GM23338 (cell line): ENCODE data around the gene GART.
A peak's percentile ranks its signal among the peaks of the same experiment; 100 is the strongest.

Experiments
- CREB1 ChIP-seq: fragments of 250-450 bp; sonication (Bioruptor Pico); IDR thresholded peaks from 2 replicates; pipeline ENCODE4 v1.5.0; 2020; ENCODE audit warnings: low read depth, mild to moderate bottlenecking, moderate library complexity
- ETS1 ChIP-seq: IDR thresholded peaks from 2 replicates; pipeline ENCODE4 v1.6.1; 2016; ENCODE audit warnings: antibody characterized with exemption
- EZH2 ChIP-seq: fragments of 200-600 bp; sonication (generic); IDR thresholded peaks from one replicate; pipeline ENCODE4 v1.8.0; 2017; ENCODE audit warnings: antibody characterized with exemption, mild to moderate bottlenecking, low read depth; ENCODE audit not compliant: unreplicated experiment
- EZH2phosphoT487 ChIP-seq: fragments of 200-600 bp; sonication (generic); IDR thresholded peaks from one replicate; pipeline ENCODE4 v1.8.1; 2018; ENCODE audit warnings: antibody characterized with exemption; ENCODE audit not compliant: unreplicated experiment
- JUNB ChIP-seq: IDR thresholded peaks from one replicate; pipeline ENCODE4 v1.6.1; 2016; ENCODE audit warnings: antibody characterized with exemption; ENCODE audit not compliant: unreplicated experiment
- NANOG ChIP-seq: IDR thresholded peaks from 2 replicates; pipeline ENCODE4 v1.6.1; 2016; ENCODE audit warnings: antibody characterized with exemption, borderline replicate concordance
- POLR2AphosphoS5 ChIP-seq: IDR thresholded peaks from 2 replicates; pipeline ENCODE4 v1.6.1; 2016; ENCODE audit warnings: antibody characterized with exemption, low read depth
- STAT1 ChIP-seq: IDR thresholded peaks from one replicate; pipeline ENCODE4 v1.6.1; 2016; ENCODE audit warnings: antibody characterized with exemption; ENCODE audit not compliant: unreplicated experiment
- ZNF114 ChIP-seq: fragments of 250-450 bp; sonication (Bioruptor Pico); IDR thresholded peaks from 2 replicates; pipeline ENCODE4 v1.5.0; 2020; ENCODE audit warnings: mild to moderate bottlenecking, moderate library complexity
- ZNF331 ChIP-seq: fragments of 250-450 bp; sonication (Bioruptor Pico); IDR thresholded peaks from 2 replicates; pipeline ENCODE4 v1.5.0; 2020; ENCODE audit warnings: low read depth, mild to moderate bottlenecking, moderate library complexity
- TF ChIP-seq, protein P1 (sequence below), 2 experiments: fragments of 200-600 bp in 1 of 2; sonication (generic) in 1 of 2; conservative IDR thresholded peaks; 2 replicates each; pipeline versions ENCODE4 v1.5.1 to v1.6.1; 2016 to 2017; ENCODE audit warnings: antibody characterized with exemption in 2 of 2, low read depth in 2 of 2, mild to moderate bottlenecking in 2 of 2, moderate library complexity in 1 of 2
- TF ChIP-seq, protein P2 (sequence below): IDR thresholded peaks from one replicate; pipeline ENCODE4 v1.6.1; 2018; ENCODE audit warnings: antibody characterized with exemption; ENCODE audit not compliant: unreplicated experiment
- TF ChIP-seq, protein P3 (sequence below): fragments of 250-450 bp; sonication (Bioruptor Pico); IDR thresholded peaks from 2 replicates; pipeline ENCODE4 v1.5.0; 2020; ENCODE audit warnings: mild to moderate bottlenecking, moderate library complexity

DNA sequence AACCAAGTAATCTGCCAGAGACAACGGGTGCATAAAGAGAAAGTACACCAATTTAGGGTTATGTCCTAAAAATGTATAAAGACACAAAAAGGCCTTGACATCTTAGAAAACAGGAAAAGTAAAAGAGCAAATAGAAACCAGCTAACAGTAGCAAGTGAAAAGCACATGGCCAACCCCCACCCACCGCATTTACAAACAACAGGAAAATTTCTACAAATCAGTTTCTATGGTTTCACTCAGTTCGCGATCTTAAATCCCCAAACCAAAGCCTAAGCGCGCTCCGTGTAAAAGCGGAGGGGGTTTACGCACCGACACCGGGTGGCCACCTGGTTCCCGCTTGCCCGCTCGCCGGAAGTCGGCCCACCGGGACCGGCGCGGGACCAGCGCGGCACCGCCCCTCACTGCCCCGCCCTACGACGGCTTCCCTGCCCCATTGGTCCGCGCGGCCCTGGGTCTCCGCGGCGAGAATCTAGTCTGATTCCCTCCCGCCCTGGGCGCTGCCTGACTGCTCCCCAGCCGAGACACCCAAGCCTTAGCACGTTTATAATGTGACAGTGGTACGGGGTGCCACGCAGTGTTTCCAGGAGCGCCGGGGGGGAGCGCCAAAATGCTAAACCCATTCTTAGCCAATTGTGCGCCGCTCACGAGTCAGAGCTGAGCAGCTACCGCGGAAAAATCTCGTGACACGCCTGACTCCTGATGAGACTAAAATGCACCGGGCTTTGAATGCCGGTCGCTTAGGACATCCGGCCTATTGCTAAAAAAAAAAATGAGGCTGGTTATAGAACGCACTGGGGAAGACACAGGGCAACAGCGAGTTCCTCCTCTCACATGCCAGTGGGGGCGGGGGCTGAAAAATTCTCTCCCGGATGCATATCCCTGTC, at the start of gene GART:
- TF ChIP-seq, protein P1, sequence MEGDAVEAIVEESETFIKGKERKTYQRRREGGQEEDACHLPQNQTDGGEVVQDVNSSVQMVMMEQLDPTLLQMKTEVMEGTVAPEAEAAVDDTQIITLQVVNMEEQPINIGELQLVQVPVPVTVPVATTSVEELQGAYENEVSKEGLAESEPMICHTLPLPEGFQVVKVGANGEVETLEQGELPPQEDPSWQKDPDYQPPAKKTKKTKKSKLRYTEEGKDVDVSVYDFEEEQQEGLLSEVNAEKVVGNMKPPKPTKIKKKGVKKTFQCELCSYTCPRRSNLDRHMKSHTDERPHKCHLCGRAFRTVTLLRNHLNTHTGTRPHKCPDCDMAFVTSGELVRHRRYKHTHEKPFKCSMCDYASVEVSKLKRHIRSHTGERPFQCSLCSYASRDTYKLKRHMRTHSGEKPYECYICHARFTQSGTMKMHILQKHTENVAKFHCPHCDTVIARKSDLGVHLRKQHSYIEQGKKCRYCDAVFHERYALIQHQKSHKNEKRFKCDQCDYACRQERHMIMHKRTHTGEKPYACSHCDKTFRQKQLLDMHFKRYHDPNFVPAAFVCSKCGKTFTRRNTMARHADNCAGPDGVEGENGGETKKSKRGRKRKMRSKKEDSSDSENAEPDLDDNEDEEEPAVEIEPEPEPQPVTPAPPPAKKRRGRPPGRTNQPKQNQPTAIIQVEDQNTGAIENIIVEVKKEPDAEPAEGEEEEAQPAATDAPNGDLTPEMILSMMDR (conservative IDR thresholded peaks at IDR 0.05; ENCODE audit: low read depth in 2 of 2): no peak
- TF ChIP-seq, protein P2, sequence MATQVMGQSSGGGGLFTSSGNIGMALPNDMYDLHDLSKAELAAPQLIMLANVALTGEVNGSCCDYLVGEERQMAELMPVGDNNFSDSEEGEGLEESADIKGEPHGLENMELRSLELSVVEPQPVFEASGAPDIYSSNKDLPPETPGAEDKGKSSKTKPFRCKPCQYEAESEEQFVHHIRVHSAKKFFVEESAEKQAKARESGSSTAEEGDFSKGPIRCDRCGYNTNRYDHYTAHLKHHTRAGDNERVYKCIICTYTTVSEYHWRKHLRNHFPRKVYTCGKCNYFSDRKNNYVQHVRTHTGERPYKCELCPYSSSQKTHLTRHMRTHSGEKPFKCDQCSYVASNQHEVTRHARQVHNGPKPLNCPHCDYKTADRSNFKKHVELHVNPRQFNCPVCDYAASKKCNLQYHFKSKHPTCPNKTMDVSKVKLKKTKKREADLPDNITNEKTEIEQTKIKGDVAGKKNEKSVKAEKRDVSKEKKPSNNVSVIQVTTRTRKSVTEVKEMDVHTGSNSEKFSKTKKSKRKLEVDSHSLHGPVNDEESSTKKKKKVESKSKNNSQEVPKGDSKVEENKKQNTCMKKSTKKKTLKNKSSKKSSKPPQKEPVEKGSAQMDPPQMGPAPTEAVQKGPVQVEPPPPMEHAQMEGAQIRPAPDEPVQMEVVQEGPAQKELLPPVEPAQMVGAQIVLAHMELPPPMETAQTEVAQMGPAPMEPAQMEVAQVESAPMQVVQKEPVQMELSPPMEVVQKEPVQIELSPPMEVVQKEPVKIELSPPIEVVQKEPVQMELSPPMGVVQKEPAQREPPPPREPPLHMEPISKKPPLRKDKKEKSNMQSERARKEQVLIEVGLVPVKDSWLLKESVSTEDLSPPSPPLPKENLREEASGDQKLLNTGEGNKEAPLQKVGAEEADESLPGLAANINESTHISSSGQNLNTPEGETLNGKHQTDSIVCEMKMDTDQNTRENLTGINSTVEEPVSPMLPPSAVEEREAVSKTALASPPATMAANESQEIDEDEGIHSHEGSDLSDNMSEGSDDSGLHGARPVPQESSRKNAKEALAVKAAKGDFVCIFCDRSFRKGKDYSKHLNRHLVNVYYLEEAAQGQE: peak; percentile 28
- no peak for TF ChIP-seq ZNF114 (CRISPR knock-in tag)
- TF ChIP-seq EZH2: no peak
- peak; percentile 82 for TF ChIP-seq POLR2AphosphoS5
- no peak for TF ChIP-seq EZH2phosphoT487
- no peak for TF ChIP-seq CREB1 (CRISPR knock-in tag)
- no peak for TF ChIP-seq NANOG
- TF ChIP-seq, protein P3, sequence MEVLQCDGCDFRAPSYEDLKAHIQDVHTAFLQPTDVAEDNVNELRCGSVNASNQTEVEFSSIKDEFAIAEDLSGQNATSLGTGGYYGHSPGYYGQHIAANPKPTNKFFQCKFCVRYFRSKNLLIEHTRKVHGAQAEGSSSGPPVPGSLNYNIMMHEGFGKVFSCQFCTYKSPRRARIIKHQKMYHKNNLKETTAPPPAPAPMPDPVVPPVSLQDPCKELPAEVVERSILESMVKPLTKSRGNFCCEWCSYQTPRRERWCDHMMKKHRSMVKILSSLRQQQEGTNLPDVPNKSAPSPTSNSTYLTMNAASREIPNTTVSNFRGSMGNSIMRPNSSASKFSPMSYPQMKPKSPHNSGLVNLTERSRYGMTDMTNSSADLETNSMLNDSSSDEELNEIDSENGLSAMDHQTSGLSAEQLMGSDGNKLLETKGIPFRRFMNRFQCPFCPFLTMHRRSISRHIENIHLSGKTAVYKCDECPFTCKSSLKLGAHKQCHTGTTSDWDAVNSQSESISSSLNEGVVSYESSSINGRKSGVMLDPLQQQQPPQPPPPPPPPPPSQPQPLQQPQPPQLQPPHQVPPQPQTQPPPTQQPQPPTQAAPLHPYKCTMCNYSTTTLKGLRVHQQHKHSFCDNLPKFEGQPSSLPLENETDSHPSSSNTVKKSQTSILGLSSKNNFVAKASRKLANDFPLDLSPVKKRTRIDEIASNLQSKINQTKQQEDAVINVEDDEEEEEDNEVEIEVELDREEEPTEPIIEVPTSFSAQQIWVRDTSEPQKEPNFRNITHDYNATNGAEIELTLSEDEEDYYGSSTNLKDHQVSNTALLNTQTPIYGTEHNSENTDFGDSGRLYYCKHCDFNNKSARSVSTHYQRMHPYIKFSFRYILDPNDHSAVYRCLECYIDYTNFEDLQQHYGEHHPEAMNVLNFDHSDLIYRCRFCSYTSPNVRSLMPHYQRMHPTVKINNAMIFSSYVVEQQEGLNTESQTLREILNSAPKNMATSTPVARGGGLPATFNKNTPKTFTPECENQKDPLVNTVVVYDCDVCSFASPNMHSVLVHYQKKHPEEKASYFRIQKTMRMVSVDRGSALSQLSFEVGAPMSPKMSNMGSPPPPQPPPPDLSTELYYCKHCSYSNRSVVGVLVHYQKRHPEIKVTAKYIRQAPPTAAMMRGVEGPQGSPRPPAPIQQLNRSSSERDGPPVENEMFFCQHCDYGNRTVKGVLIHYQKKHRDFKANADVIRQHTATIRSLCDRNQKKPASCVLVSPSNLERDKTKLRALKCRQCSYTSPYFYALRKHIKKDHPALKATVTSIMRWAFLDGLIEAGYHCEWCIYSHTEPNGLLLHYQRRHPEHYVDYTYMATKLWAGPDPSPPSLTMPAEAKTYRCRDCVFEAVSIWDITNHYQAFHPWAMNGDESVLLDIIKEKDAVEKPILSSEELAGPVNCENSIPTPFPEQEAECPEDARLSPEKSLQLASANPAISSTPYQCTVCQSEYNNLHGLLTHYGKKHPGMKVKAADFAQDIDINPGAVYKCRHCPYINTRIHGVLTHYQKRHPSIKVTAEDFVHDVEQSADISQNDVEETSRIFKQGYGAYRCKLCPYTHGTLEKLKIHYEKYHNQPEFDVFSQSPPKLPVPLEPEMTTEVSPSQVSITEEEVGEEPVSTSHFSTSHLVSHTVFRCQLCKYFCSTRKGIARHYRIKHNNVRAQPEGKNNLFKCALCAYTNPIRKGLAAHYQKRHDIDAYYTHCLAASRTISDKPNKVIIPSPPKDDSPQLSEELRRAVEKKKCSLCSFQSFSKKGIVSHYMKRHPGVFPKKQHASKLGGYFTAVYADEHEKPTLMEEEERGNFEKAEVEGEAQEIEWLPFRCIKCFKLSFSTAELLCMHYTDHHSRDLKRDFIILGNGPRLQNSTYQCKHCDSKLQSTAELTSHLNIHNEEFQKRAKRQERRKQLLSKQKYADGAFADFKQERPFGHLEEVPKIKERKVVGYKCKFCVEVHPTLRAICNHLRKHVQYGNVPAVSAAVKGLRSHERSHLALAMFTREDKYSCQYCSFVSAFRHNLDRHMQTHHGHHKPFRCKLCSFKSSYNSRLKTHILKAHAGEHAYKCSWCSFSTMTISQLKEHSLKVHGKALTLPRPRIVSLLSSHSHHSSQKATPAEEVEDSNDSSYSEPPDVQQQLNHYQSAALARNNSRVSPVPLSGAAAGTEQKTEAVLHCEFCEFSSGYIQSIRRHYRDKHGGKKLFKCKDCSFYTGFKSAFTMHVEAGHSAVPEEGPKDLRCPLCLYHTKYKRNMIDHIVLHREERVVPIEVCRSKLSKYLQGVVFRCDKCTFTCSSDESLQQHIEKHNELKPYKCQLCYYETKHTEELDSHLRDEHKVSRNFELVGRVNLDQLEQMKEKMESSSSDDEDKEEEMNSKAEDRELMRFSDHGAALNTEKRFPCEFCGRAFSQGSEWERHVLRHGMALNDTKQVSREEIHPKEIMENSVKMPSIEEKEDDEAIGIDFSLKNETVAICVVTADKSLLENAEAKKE (CRISPR knock-in tag): no peak
- no peak for TF ChIP-seq STAT1
- TF ChIP-seq ETS1: peak; percentile 62; the same call in 1 of the 2 replicates
- no peak for TF ChIP-seq ZNF331 (CRISPR knock-in tag)
- TF ChIP-seq JUNB: no peak
